Measurements from ENCODE around the gene LPP.

DNA sequence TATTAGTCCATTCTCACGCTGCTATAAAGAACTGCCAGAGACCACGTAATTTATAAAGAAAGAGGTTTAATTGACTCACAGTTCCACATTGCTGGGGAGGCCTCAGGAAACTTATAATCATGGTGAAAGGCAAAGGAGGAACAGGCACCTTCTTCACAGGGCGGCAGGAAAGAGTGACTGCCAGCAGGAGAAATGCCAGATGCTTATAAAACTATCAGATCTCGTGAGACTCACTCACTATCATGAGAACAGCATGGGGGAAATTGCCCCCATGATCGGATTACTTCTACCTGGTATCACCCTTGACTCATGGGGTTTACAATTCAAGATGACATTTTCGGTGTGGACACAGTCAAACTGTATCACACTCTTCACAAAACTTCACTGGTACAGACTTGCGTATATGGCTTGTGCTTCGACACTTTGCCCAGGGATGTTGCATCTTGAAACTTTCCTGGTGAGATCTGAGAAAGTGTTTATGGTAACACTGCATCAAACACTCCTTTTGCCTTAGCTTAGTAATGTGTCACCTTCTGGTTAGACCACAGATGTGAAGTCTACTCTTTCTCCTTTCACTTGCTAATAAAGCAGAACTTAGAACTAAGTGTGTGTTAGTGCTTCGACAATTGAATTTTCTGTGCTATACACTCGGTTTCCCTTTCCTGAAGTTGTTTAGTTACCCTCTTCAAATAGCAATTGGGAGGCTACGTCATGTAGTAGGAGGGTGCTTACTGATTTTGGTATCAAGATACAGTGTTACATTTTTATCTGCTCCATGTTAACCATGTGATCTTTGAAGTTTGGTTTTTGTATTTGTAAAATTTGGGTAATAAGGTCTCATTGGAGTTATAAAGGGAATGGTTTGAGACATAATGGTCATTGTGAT is 185.7 kb downstream of the LPP start:
- TF ChIP-seq SIN3A (IDR thresholded peaks at IDR 0.05; ENCODE audit: borderline replicate concordance, insufficient read depth, low read length) (no peak), POLR2AphosphoS5 (IDR thresholded peaks at IDR 0.05; ENCODE audit: low read depth, low read length) (no peak), TAF1 (IDR thresholded peaks at IDR 0.05; ENCODE audit: borderline replicate concordance, insufficient read depth, low read length) (no peak), FOXP2 (optimal IDR thresholded peaks at IDR 0.05; ENCODE audit: borderline replicate concordance, extremely low read depth, extremely low read length, insufficient read depth) (no peak)
- TF ChIP-seq, protein P1, sequence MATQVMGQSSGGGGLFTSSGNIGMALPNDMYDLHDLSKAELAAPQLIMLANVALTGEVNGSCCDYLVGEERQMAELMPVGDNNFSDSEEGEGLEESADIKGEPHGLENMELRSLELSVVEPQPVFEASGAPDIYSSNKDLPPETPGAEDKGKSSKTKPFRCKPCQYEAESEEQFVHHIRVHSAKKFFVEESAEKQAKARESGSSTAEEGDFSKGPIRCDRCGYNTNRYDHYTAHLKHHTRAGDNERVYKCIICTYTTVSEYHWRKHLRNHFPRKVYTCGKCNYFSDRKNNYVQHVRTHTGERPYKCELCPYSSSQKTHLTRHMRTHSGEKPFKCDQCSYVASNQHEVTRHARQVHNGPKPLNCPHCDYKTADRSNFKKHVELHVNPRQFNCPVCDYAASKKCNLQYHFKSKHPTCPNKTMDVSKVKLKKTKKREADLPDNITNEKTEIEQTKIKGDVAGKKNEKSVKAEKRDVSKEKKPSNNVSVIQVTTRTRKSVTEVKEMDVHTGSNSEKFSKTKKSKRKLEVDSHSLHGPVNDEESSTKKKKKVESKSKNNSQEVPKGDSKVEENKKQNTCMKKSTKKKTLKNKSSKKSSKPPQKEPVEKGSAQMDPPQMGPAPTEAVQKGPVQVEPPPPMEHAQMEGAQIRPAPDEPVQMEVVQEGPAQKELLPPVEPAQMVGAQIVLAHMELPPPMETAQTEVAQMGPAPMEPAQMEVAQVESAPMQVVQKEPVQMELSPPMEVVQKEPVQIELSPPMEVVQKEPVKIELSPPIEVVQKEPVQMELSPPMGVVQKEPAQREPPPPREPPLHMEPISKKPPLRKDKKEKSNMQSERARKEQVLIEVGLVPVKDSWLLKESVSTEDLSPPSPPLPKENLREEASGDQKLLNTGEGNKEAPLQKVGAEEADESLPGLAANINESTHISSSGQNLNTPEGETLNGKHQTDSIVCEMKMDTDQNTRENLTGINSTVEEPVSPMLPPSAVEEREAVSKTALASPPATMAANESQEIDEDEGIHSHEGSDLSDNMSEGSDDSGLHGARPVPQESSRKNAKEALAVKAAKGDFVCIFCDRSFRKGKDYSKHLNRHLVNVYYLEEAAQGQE (IDR thresholded peaks at IDR 0.05; ENCODE audit: insufficient read depth in 1 of 2, low read depth in 2 of 2, low read length in 2 of 2), result no peak
